H9 (cell line): ENCODE data around the gene PIP4P1. TPM values are rescaled to one million over a fixed set of nuclear protein-coding genes. Genes with fewer than 3 reads are reported as not detected.

Experiments used
- DNase-seq: peaks from one replicate; pipeline ENCODE4 v3.0.0-alpha.2; 2017
- H2AFZ ChIP-seq: one replicate; pipeline ENCODE4 v1.6.1; 2013; ENCODE audit warnings: mild to moderate bottlenecking, low read length, control low read depth, moderate library complexity
- H2AK5ac ChIP-seq: 2 replicates; pipeline ENCODE4 v1.6.1; 2013; ENCODE audit warnings: low read length, control low read depth, mixed read lengths; ENCODE audit not compliant: insufficient read length
- H2BK120ac ChIP-seq: one replicate; pipeline ENCODE4 v1.6.1; 2013; ENCODE audit warnings: low read depth, mild to moderate bottlenecking, low read length, control low read depth, inconsistent platforms; ENCODE audit not compliant: poor library complexity, severe bottlenecking
- H2BK12ac ChIP-seq: 2 replicates; pipeline ENCODE4 v1.6.1; 2013; ENCODE audit warnings: low read length, control low read depth, mixed read lengths, low read depth; ENCODE audit not compliant: insufficient read length
- H2BK15ac ChIP-seq: 2 replicates; pipeline ENCODE4 v1.6.1; 2013; ENCODE audit warnings: low read depth, low read length, control low read depth
- H2BK20ac ChIP-seq: one replicate; pipeline ENCODE4 v1.6.1; 2013; ENCODE audit warnings: low read depth, mild to moderate bottlenecking, low read length, control low read depth, inconsistent platforms; ENCODE audit not compliant: poor library complexity, severe bottlenecking
- H2BK5ac ChIP-seq: 2 replicates; pipeline ENCODE4 v1.6.1; 2013; ENCODE audit warnings: low read length, control low read depth, mixed read lengths; ENCODE audit not compliant: insufficient read length
- H3K14ac ChIP-seq: 2 replicates; pipeline ENCODE4 v1.6.1; 2013; ENCODE audit warnings: low read length, control low read depth; ENCODE audit not compliant: insufficient read depth
- H3K18ac ChIP-seq: 2 replicates; pipeline ENCODE4 v1.6.1; 2013; ENCODE audit warnings: low read depth, mild to moderate bottlenecking, mixed read lengths, low read length, control low read depth; ENCODE audit not compliant: insufficient read length
- H3K23ac ChIP-seq: 2 replicates; pipeline ENCODE4 v1.6.1; 2013; ENCODE audit warnings: low read length, control low read depth, mixed read lengths, low read depth; ENCODE audit not compliant: insufficient read length
- H3K23me2 ChIP-seq: 2 replicates; pipeline ENCODE4 v1.6.1; 2013; ENCODE audit warnings: low read depth, mild to moderate bottlenecking, mixed read lengths, low read length, control low read depth; ENCODE audit not compliant: insufficient read length, poor library complexity, severe bottlenecking
- H3K27ac ChIP-seq: 2 replicates; pipeline ENCODE4 v1.5.1; 2013; ENCODE audit warnings: low read length, control low read depth, mixed read lengths, low read depth; ENCODE audit not compliant: insufficient read length
- H3K27me3 ChIP-seq: 2 replicates; pipeline ENCODE4 v1.6.1; 2013; ENCODE audit warnings: low read length, control low read depth, inconsistent platforms; ENCODE audit not compliant: insufficient read depth
- H3K4ac ChIP-seq: 2 replicates; pipeline ENCODE4 v1.6.1; 2013; ENCODE audit warnings: low read depth, mild to moderate bottlenecking, control low read depth, inconsistent platforms, low read length, moderate library complexity
- H3K4me1 ChIP-seq: 2 replicates; pipeline ENCODE4 v1.6.1; 2013; ENCODE audit warnings: low read length, control low read depth, inconsistent platforms; ENCODE audit not compliant: insufficient read depth
- H3K4me2 ChIP-seq: 2 replicates; pipeline ENCODE4 v1.6.1; 2013; ENCODE audit warnings: low read length, control low read depth, mixed read lengths; ENCODE audit not compliant: insufficient read length, insufficient read depth
- H3K56ac ChIP-seq: 2 replicates; pipeline ENCODE4 v1.6.1; 2013; ENCODE audit warnings: low read depth, mild to moderate bottlenecking, mixed read lengths, low read length, control low read depth; ENCODE audit not compliant: insufficient read length
- H3K79me1 ChIP-seq: 2 replicates; pipeline ENCODE4 v1.6.1; 2013; ENCODE audit warnings: low read depth, mild to moderate bottlenecking, moderate library complexity, low read length, control low read depth, inconsistent platforms; ENCODE audit not compliant: insufficient read depth, poor library complexity, severe bottlenecking
- H3K79me2 ChIP-seq: 2 replicates; pipeline ENCODE4 v1.6.1; 2013; ENCODE audit warnings: low read length, control low read depth, inconsistent platforms; ENCODE audit not compliant: insufficient read depth
- H3K9ac ChIP-seq: 2 replicates; pipeline ENCODE4 v1.6.1; 2013; ENCODE audit warnings: low read length, control low read depth, mixed read lengths; ENCODE audit not compliant: insufficient read length; ENCODE audit errors: extremely low read depth
- H3K9me3 ChIP-seq: one replicate; pipeline ENCODE4 v1.6.1; 2013; ENCODE audit warnings: low read depth, low read length, inconsistent platforms; ENCODE audit not compliant: control insufficient read depth
- H3T11ph ChIP-seq: one replicate; pipeline ENCODE4 v1.6.1; 2013; ENCODE audit warnings: mild to moderate bottlenecking, low read length, control low read depth, inconsistent platforms
- H4K20me1 ChIP-seq: one replicate; pipeline ENCODE4 v1.6.1; 2013; ENCODE audit not compliant: control insufficient read depth, insufficient read length, insufficient read depth
- H4K5ac ChIP-seq: 2 replicates; pipeline ENCODE4 v1.6.1; 2013; ENCODE audit warnings: low read depth, mild to moderate bottlenecking, mixed read lengths, low read length, control low read depth; ENCODE audit not compliant: insufficient read length
- H4K8ac ChIP-seq: replicated peaks from 2 replicates; pipeline ENCODE4 v1.6.1; 2013; ENCODE audit warnings: low read length, control low read depth, mixed read lengths, low read depth; ENCODE audit not compliant: insufficient read length
- H4K91ac ChIP-seq: 2 replicates; pipeline ENCODE4 v1.6.1; 2013; ENCODE audit warnings: low read depth, mild to moderate bottlenecking, moderate library complexity, mixed read lengths, low read length, control low read depth; ENCODE audit not compliant: insufficient read length
- H3K27ac Mint-ChIP-seq, 3 experiments: 2 replicates in 2 of 3; 3 replicates in 1 of 3; pipeline ENCODE4 v1.8.0; 2020 to 2021; ENCODE audit warnings: mixed read lengths in 3 of 3, mild to moderate bottlenecking in 1 of 3, moderate library complexity in 1 of 3
- H3K27me3 Mint-ChIP-seq: 2 replicates; pipeline ENCODE4 v1.8.0; 2021; ENCODE audit warnings: low read depth, mild to moderate bottlenecking, moderate library complexity, mixed read lengths
- H3K36me3 Mint-ChIP-seq, 3 experiments: 2 replicates in 2 of 3; 3 replicates in 1 of 3; pipeline ENCODE4 v1.8.0; 2020 to 2021; ENCODE audit warnings: low read depth in 3 of 3, mixed read lengths in 3 of 3; ENCODE audit not compliant: insufficient read depth in 1 of 3
- H3K4me1 Mint-ChIP-seq, 2 experiments: 2 replicates each; pipeline ENCODE4 v1.8.0; 2020; ENCODE audit warnings: mixed read lengths in 2 of 2
- H3K4me3 Mint-ChIP-seq, 2 experiments: 2 replicates in 1 of 2; 3 replicates in 1 of 2; pipeline ENCODE4 v1.8.0; 2020 to 2021; ENCODE audit warnings: mild to moderate bottlenecking in 2 of 2, mixed read lengths in 2 of 2, moderate library complexity in 1 of 2
- H3K9me3 Mint-ChIP-seq, 2 experiments: 2 replicates in 1 of 2; 3 replicates in 1 of 2; pipeline ENCODE4 v1.8.0; 2020; ENCODE audit warnings: mild to moderate bottlenecking in 2 of 2, mixed read lengths in 2 of 2, moderate library complexity in 1 of 2
- CTCF ChIP-seq: fragments of 200-600 bp; sonication (generic); conservative IDR thresholded peaks from 3 replicates; pipeline ENCODE4 v1.8.0; 2021; ENCODE audit warnings: antibody characterized with exemption, mild to moderate bottlenecking
- WGBS: extraction: QIAGEN DNeasy Blood & Tissue Kit; methylation state at CpG from one replicate; pipeline ENCODE4 v1.1.7; 2013; ENCODE audit warnings: missing lambda C conversion rate, low lambda C conversion rate, mixed read lengths; ENCODE audit not compliant: insufficient read length; ENCODE audit errors: extremely low coverage; 5-methylcytosine and 5-hydroxymethylcytosine counted together
- total RNA-seq: library from RNA; stranded (reverse); gene quantifications from 2 replicates; pipeline ENCODE4 v1.2.1, GENCODE V29; 2021

PIP4P1 gene
- total RNA-seq, 1 experiment from 2014 or later: 41.6 TPM

- Histone ChIP-seq H2BK15ac (no peak overlapping the region), H2BK20ac (no peak overlapping the region), H3K23me2 (no peaks in the 10 kb centered on the region), H3K9me3 (no peaks in the 10 kb centered on the region), H3K4me2 (no peak overlapping the region), H2BK12ac (no peak overlapping the region), H3K4me1 (peaks cover 2% of the 10 kb centered on the region; the same call in 1 of the 2 replicates), H2BK5ac (no peak overlapping the region), H4K91ac (no peak overlapping the region), H4K20me1 (no peaks in the 10 kb centered on the region), H3K56ac (no peak overlapping the region), H3K79me2 (no peaks in the 10 kb centered on the region), H3K27ac (no peak overlapping the region), H2AK5ac (no peak overlapping the region), H3K27me3 (no peaks in the 10 kb centered on the region), H3K18ac (no peak overlapping the region), H3K14ac (no peak overlapping the region), H2BK120ac (no peak overlapping the region), H3K9ac (no peak overlapping the region), H3K23ac (no peak overlapping the region), H3T11ph (no peak overlapping the region), H2AFZ (no peak overlapping the region), H3K79me1 (no peaks in the 10 kb centered on the region), H4K5ac (no peak overlapping the region), H4K8ac (no peak overlapping the region), H3K4ac (no peak overlapping the region)
- Mint-ChIP-seq H3K4me1 (peaks cover 24 to 25% of the 10 kb centered on the region in 2 experiments), H3K36me3 (peaks cover 3 to 12% (median 3%) of the 10 kb centered on the region in 3 experiments; a peak in 6 of 7 replicates), H3K4me3 (no peak overlapping the region), H3K27me3 (peaks cover 6% of the 10 kb centered on the region), H3K27ac (no peak overlapping the region), H3K9me3 (peaks cover 6 to 10% of the 10 kb centered on the region in 2 experiments)
- WGBS: no CpG with 5 or more reads among the region's 5 CpGs
- TF ChIP-seq CTCF: no peak
- DNase-seq: no peak
Observed at GRCh38 chr14:20499881-20500280, 38.6 kb upstream of the PIP4P1 start.
